HG03521 (cell line): Measurements from ENCODE around the gene CCDC110.
"Not testable (repeated sequence)": the region's sequence is repeated elsewhere in the genome, so short reads cannot be mapped to it uniquely, and the experiment has no call there.

Source experiments
- ATAC-seq: cut with Tn5 transposase; IDR thresholded peaks from one replicate; pipeline ENCODE4 v1.9.1; 2021; ENCODE audit warnings: mild to moderate bottlenecking, moderate library complexity; ENCODE audit not compliant: unreplicated experiment

Gene CCDC110

GRCh38 chr4:185471235-185472102 lies at the start of gene CCDC110:
TSS of gene CCDC110 (minus strand) at chr4:185471733. CDS start at chr4:185471683, 50 bp downstream.
- peak; percentile 94 for ATAC-seq

- no peak for ATAC-seq
These were observed 48.6 kb upstream of the CCDC110 start for GRCh38 chr4:185520119-185520518.

- ATAC-seq: no peak
These were observed 47.0 kb upstream of the CCDC110 start for GRCh38 chr4:185518494-185518893.

- no peak for ATAC-seq
These were observed 46.5 kb upstream of the CCDC110 start for GRCh38 chr4:185518069-185518468.

- no peak for ATAC-seq
These were observed 43.7 kb upstream of the CCDC110 start for GRCh38 chr4:185515248-185515647.

- ATAC-seq: no peak
These were observed 42.7 kb upstream of the CCDC110 start for GRCh38 chr4:185514182-185514697.

GRCh38 chr4:185513489-185514181 lies 42.1 kb upstream of the CCDC110 start:
- ATAC-seq: no peak

- ATAC-seq: no peak
These were observed 41.0 kb upstream of the CCDC110 start for GRCh38 chr4:185512516-185512915.

- not testable (repeated sequence) for ATAC-seq
These were observed 39.7 kb upstream of the CCDC110 start for GRCh38 chr4:185511243-185511642.

GRCh38 chr4:185510806-185511205 lies 39.3 kb upstream of the CCDC110 start:
- ATAC-seq: no peak

GRCh38 chr4:185508181-185508580 lies 36.6 kb upstream of the CCDC110 start:
- no peak for ATAC-seq

GRCh38 chr4:185506422-185506821 lies 34.9 kb upstream of the CCDC110 start:
- no peak for ATAC-seq

GRCh38 chr4:185504098-185505047 lies 32.8 kb upstream of the CCDC110 start:
- no peak for ATAC-seq

GRCh38 chr4:185502386-185502785 lies 30.9 kb upstream of the CCDC110 start:
- no peak for ATAC-seq

- ATAC-seq: no peak
These were observed 29.0 kb upstream of the CCDC110 start for GRCh38 chr4:185500576-185500975.

- no peak for ATAC-seq
These were observed 28.5 kb upstream of the CCDC110 start for GRCh38 chr4:185500035-185500434.

- ATAC-seq: no peak
These were observed 17.1 kb upstream of the CCDC110 start for GRCh38 chr4:185488650-185489049.

GRCh38 chr4:185481401-185481800 lies 9.9 kb upstream of the CCDC110 start:
- ATAC-seq: no peak

- peak; percentile 6 for ATAC-seq
These were observed 8.6 kb upstream of the CCDC110 start for GRCh38 chr4:185480016-185480732.

- ATAC-seq: peak; percentile 88
These were observed 8.0 kb upstream of the CCDC110 start for GRCh38 chr4:185479507-185479971.
